ENCODE results near the gene NDUFAF8.
A peak's percentile ranks its signal among the peaks of the same experiment; 100 is the strongest.

The NDUFAF8 gene

GRCh38 chr17:81250286-81251093, 11.4 kb downstream of the NDUFAF8 start:
- no peak overlapping the region for H3K4me3 ChIP-seq (ENCODE audit: low read length)
- TF ChIP-seq CTCF (conservative IDR thresholded peaks at IDR 0.05; ENCODE audit: low read depth, low read length), result no peak
- no peak for DNase-seq (ENCODE audit: low read depth)

GRCh38 chr17:81251094-81251708, 12.1 kb downstream of the NDUFAF8 start:
- TF ChIP-seq CTCF (conservative IDR thresholded peaks at IDR 0.05; ENCODE audit: low read depth, low read length), result no peak
- DNase-seq (ENCODE audit: low read depth), result no peak
- H3K4me3 ChIP-seq (ENCODE audit: low read length), result no peak overlapping the region

GRCh38 chr17:81251709-81252301, 12.7 kb downstream of the NDUFAF8 start:
- DNase-seq (ENCODE audit: low read depth), result no peak

GRCh38 chr17:81252326-81252986, 13.3 kb downstream of the NDUFAF8 start:
- DNase-seq (ENCODE audit: low read depth), result no peak
- TF ChIP-seq CTCF (conservative IDR thresholded peaks at IDR 0.05; ENCODE audit: low read depth, low read length), result no peak
- no peak overlapping the region for H3K4me3 ChIP-seq (ENCODE audit: low read length)

More at GRCh38 chr17:81251709-81252301, 12.7 kb downstream of the NDUFAF8 start:
- H3K4me3 ChIP-seq (ENCODE audit: low read length), result no peak overlapping the region
- TF ChIP-seq CTCF (conservative IDR thresholded peaks at IDR 0.05; ENCODE audit: low read depth, low read length), result no peak

DNA sequence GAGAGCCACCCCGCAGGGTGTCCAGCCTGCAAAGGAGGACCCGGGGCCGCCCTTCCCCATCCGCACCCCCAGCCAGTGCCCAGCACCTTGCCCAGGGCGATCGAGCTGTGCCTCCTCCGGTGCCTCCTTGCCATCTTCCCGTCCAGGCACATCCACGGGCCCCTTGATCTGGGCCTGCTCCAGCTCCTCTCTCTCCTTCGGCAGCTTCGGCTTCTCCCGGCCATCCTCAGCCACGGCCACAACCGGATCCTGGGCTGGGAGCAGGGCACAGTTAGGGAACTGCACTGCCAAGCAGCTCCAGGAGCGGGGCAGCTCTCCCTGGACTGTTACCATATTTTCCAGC, 13.8 kb downstream of the NDUFAF8 start:
- H3K4me3 ChIP-seq (ENCODE audit: low read length), result no peak overlapping the region
- TF ChIP-seq CTCF (conservative IDR thresholded peaks at IDR 0.05; ENCODE audit: low read depth, low read length), result no peak
- DNase-seq (ENCODE audit: low read depth), result no peak

- DNase-seq (ENCODE audit: low read depth), result no peak
- peak; percentile 70 for TF ChIP-seq CTCF (conservative IDR thresholded peaks at IDR 0.05; ENCODE audit: low read depth, low read length)
- H3K4me3 ChIP-seq (ENCODE audit: low read length), result no peak overlapping the region
Observed at GRCh38 chr17:81253358-81254131, 14.4 kb downstream of the NDUFAF8 start.
